Epithelial cell of esophagus (primary cell): Measurements from ENCODE around the gene TAPT1.

Experiments
- DNase-seq: peaks from one replicate; pipeline ENCODE4 v3.0.0; 2010; ENCODE audit warnings: low read depth
- H3K4me3 ChIP-seq: 2 replicates; pipeline ENCODE4 v1.5.1; 2011; ENCODE audit warnings: mild to moderate bottlenecking, low read length, control low read depth
- CTCF ChIP-seq: IDR thresholded peaks from 2 replicates; pipeline ENCODE4 v1.5.1; 2011; ENCODE audit warnings: low read depth, mild to moderate bottlenecking, low read length, control low read depth, inconsistent platforms; ENCODE audit not compliant: insufficient read depth; ENCODE audit errors: missing control alignments

The TAPT1 gene

GRCh38 chr4:16186986-16187385, 39.3 kb downstream of the TAPT1 start:
- no peak for DNase-seq
- TF ChIP-seq CTCF, result no peak

GRCh38 chr4:16183604-16184003, 42.7 kb downstream of the TAPT1 start:
- no peak for DNase-seq
- no peak for TF ChIP-seq CTCF

More at GRCh38 chr4:16186986-16187385, 39.3 kb downstream of the TAPT1 start:
- no peak overlapping the region for H3K4me3 ChIP-seq

GRCh38 chr4:16176621-16177020, 49.6 kb downstream of the TAPT1 start:
- TF ChIP-seq CTCF, result no peak
- no peak overlapping the region for H3K4me3 ChIP-seq
- no peak for DNase-seq

More at GRCh38 chr4:16183604-16184003, 42.7 kb downstream of the TAPT1 start:
- H3K4me3 ChIP-seq, result no peak overlapping the region

- DNase-seq, result no peak
- TF ChIP-seq CTCF, result no peak
- no peak overlapping the region for H3K4me3 ChIP-seq
These were observed 54.4 kb downstream of the TAPT1 start for GRCh38 chr4:16171831-16172230.

- H3K4me3 ChIP-seq, result no peak overlapping the region
- TF ChIP-seq CTCF, result no peak
- no peak for DNase-seq
These were observed 56.8 kb downstream of the TAPT1 start for GRCh38 chr4:16169490-16169889.

- no peak for DNase-seq
- H3K4me3 ChIP-seq, result no peak overlapping the region
These were observed 57.4 kb downstream of the TAPT1 start for GRCh38 chr4:16168710-16169388.

More at GRCh38 chr4:16168710-16169388, 57.4 kb downstream of the TAPT1 start:
- no peak for TF ChIP-seq CTCF
